ENCODE measurements around the gene NFIC. TPM values are rescaled to one million over a fixed set of nuclear protein-coding genes. Genes with fewer than 3 reads are reported as not detected.
"Not testable (repeated sequence)": the region's sequence is repeated elsewhere in the genome, so short reads cannot be mapped to it uniquely, and the experiment has no call there.

NFIC gene
- total RNA-seq, 2 donors from 2014 or later = 42.0 to 71.3 TPM

DNA sequence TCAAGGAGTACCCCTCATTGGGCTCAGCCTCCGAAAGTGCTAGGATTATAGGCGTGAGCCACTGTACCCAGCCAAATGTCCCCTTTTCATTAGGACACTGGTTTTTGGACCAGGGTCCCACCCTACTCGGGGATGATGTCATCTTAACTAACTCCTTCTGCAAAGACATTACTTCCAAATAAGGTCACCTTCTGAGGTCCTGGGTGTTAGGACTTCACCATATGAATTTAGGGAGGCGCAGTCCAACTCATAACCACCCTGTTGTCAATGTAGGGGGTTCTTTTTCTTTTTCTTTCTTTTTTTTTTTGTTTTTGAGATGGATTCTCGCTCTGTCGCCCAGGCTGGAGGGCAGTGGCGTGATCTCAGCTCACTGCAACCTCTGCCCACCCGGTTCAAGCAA is 32.7 kb upstream of the NFIC start:
- no peak for DNase-seq
- no peak overlapping the region for H3K4me3 ChIP-seq
- H3K9me3 ChIP-seq = no peaks in the 10 kb centered on the region
- TF ChIP-seq, protein P1, sequence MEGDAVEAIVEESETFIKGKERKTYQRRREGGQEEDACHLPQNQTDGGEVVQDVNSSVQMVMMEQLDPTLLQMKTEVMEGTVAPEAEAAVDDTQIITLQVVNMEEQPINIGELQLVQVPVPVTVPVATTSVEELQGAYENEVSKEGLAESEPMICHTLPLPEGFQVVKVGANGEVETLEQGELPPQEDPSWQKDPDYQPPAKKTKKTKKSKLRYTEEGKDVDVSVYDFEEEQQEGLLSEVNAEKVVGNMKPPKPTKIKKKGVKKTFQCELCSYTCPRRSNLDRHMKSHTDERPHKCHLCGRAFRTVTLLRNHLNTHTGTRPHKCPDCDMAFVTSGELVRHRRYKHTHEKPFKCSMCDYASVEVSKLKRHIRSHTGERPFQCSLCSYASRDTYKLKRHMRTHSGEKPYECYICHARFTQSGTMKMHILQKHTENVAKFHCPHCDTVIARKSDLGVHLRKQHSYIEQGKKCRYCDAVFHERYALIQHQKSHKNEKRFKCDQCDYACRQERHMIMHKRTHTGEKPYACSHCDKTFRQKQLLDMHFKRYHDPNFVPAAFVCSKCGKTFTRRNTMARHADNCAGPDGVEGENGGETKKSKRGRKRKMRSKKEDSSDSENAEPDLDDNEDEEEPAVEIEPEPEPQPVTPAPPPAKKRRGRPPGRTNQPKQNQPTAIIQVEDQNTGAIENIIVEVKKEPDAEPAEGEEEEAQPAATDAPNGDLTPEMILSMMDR (IDR thresholded peaks at IDR 0.05) = no peak
- H3K4me1 ChIP-seq = peaks cover 30% of the 10 kb centered on the region
- no peaks in the 10 kb centered on the region for H3K36me3 ChIP-seq
- H3K27ac ChIP-seq = no peak overlapping the region
- intact Hi-C loops (cut with DNase I) = no loop called here
- H3K9ac ChIP-seq (ENCODE audit: low read depth in 2 of 2, low read length in 2 of 2) = no peak overlapping the region
- no peaks in the 10 kb centered on the region for H3K27me3 ChIP-seq

DNA sequence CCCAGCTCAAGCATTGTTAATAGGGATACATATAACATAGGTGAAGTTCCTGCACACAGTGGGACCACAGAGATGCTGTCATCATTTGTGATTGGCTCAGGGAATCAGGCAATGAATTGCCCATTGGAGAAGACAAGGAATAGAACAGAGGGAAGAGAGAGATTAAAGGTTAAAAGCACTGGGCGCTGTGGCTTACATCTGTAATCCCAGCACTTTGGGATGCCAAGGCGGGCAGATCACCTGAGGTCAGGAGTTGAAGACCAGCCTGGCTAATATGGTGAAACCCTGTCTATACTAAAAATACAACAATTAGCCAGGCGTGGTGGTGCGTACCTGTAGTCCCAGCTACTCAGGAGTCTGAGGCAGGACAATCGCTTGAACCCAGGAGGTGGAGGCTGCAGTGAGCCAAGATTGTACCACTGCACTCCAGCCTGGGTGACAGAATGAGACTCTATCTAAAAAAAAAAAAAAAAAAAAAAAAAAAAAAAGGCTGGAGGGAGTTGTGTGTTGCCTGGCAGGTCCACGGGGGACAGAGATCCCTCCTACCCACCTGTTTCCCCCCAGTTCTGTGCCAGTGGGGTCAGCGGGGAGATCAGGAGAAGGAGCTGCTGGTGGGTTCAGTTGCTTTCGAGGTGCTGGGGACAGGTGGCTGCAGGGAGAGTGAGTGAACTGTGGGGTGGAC is 31.5 kb upstream of the NFIC start:
- intact Hi-C loops (cut with DNase I); H3K27me3 ChIP-seq; H3K9me3 ChIP-seq; H3K36me3 ChIP-seq; H3K4me3 ChIP-seq; DNase-seq: not testable (repeated sequence)
- Histone ChIP-seq H3K27ac (peak overlapping the region; percentile 79), H3K9ac (ENCODE audit: low read depth in 2 of 2, low read length in 2 of 2) (peak overlapping the region; percentile 61 to 90), H3K4me1 (peaks cover 34% of the 10 kb centered on the region)

DNA sequence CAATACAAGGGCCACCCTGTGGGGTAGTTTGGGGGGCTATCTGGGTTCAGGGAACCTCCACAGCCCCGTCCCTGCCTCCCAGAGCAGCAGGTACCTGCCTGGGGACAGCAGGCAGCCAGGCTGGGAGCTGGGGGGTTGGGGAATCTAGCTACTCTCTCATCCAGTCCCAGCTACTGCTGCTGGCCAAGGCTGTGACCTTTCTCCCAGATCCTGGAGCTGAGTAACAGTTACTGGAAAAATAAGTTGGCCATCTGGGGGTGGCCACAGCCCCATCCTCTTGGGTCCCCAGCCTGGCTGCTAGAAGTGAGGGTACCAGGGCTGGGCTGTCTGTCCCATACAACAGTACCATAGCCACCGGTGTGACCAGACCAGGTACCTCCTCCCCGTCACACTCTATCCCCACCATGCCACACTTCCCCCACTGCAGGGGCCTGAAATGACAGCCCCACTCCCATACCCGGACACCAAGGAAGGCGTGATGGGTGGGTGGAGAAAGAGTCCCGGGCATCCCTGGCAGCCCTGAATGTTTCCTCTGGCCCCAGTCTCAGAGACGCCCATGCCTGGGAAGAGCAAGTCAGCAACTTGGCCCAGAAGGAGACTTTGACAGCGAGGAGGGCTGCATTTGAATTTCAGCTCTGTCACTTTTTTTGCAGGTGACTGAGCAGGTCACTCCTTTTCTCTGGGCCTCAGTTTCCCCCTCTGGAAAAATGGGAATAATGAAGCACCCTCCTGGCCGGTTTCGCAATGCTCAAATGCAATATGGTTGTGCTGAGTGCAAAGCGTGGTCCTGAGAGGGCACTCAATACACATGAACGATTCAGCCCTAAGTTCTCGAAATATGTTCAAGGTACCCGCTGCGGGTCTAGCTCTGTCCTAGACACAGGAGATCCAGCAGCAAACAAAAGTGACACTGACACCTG is 30.7 kb upstream of the NFIC start:
- peak; percentile 63 for DNase-seq
- H3K36me3 ChIP-seq = no peaks in the 10 kb centered on the region
- H3K27me3 ChIP-seq = no peaks in the 10 kb centered on the region
- intact Hi-C loops (cut with DNase I) = no loop called here
- no peak overlapping the region for H3K4me3 ChIP-seq
- H3K4me1 ChIP-seq = peaks cover 34% of the 10 kb centered on the region
- H3K9ac ChIP-seq (ENCODE audit: low read depth in 2 of 2, low read length in 2 of 2) = peak overlapping the region; percentile 61 to 90
- H3K27ac ChIP-seq = peak overlapping the region; percentile 79
- TF ChIP-seq, protein P1 (IDR thresholded peaks at IDR 0.05) = no peak
- no peaks in the 10 kb centered on the region for H3K9me3 ChIP-seq

DNA sequence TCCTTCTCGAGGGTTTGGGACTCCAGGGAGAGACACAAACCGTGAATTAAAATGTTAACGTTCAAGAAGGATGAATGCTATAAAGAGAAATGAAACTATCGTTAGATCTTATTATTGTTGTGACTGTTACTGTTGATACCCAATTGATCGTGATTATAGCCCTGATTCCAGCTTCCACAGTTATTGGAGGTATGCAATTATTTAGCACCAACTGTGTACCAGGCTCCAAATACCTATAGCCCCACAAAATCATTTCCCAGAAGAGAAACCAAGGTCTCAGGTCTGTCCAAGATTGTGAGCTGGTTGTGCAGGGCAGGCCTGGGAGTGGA is 30.1 kb upstream of the NFIC start:
- no peak for DNase-seq
- Histone ChIP-seq H3K27me3 (no peaks in the 10 kb centered on the region), H3K27ac (peak overlapping the region; percentile 79), H3K9me3 (no peaks in the 10 kb centered on the region), H3K4me3 (no peak overlapping the region), H3K4me1 (peaks cover 34% of the 10 kb centered on the region), H3K36me3 (no peaks in the 10 kb centered on the region), H3K9ac (ENCODE audit: low read depth in 2 of 2, low read length in 2 of 2) (peak overlapping the region; percentile 52 to 90)
- intact Hi-C loops (cut with DNase I) = no loop called here
- TF ChIP-seq, protein P1 (IDR thresholded peaks at IDR 0.05) = no peak

DNA sequence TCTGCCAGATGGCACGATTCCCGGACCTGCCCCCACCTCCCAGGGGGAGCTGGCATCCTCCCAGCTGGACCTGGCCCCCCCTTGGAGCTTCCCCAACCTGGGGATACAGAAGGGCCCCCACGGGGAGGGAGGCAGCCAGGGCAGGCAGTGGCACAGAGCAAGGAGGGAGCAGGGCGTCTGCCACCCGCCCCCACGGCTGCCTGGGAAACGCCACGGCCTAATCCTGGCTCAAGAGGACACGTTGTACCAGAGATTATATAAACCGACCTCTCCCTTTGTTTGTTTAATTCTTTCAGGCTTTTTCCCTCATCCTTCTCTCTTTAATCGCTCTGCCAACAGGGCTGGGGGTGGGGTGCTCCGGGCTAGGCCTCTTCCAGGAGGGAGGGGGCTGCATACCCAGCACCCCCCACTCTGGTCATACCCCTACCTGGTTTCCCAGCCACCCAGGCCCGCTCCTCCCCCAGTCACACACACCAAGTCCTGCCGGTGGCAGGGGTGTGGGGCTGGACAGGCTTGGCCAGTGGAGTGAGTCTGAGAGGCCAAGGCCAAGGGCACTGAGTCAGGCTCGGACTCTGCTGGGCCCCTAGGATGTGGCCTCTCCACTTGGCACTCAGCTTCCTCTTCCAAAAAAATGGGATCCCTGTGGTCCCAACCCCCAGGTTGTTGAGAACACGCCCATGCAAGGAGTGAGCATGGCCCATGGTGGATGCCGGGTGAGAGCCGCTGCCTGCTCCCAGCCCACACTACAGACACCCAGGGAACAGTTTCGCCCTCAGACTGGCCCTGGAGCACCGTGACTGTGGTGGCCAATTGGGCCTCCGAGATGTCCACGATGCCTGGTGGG is 29.5 kb upstream of the NFIC start:
- Histone ChIP-seq H3K36me3 (no peaks in the 10 kb centered on the region), H3K4me3 (no peak overlapping the region), H3K4me1 (peaks cover 34% of the 10 kb centered on the region), H3K9me3 (no peaks in the 10 kb centered on the region), H3K27ac (peak overlapping the region; percentile 79), H3K27me3 (no peaks in the 10 kb centered on the region), H3K9ac (ENCODE audit: low read depth in 2 of 2, low read length in 2 of 2) (peak overlapping the region; percentile 52 to 90)
- intact Hi-C loops (cut with DNase I) = no loop called here
- DNase-seq = peak; percentile 82
- TF ChIP-seq, protein P1 (IDR thresholded peaks at IDR 0.05) = no peak

All from colonic mucosa (tissue), 4 donors.